ENCODE measurements around the gene BFSP1.

BFSP1 gene

DNA sequence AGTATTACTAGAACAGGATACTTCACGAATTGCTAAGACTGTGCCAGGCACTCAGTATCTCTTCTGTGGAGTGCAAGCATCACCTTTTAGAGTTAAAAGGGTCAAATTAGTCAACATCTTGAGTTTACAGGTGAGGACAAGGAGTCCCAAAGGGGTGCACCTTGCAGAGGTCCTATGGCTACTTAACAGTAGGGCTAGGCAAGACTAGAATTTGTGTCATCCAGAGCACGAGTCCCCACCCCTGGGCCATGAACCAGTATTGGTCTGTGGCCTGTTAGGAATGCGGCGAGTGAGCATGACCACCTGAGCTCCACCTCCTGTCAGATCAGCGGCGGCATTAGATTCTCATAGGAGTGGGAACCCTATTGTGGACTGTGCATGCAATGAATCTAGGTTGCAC, 28.2 kb upstream of the BFSP1 start:
- intact Hi-C loops (cut with DNase I; ENCODE audit: low total_unique reads), result no loop called here
- Histone ChIP-seq H3K27me3 (no peaks in the 10 kb centered on the region), H3K36me3 (no peaks in the 10 kb centered on the region), H3K27ac (peak overlapping the region; percentile 99 to 100), H3K9me3 (no peaks in the 10 kb centered on the region), H3K4me1 (peaks cover 0 to 94% (median 71%) of the 10 kb centered on the region in 4 donors), H3K4me3 (no peak overlapping the region)
- no peak for DNase-seq
- TF ChIP-seq, protein P1, sequence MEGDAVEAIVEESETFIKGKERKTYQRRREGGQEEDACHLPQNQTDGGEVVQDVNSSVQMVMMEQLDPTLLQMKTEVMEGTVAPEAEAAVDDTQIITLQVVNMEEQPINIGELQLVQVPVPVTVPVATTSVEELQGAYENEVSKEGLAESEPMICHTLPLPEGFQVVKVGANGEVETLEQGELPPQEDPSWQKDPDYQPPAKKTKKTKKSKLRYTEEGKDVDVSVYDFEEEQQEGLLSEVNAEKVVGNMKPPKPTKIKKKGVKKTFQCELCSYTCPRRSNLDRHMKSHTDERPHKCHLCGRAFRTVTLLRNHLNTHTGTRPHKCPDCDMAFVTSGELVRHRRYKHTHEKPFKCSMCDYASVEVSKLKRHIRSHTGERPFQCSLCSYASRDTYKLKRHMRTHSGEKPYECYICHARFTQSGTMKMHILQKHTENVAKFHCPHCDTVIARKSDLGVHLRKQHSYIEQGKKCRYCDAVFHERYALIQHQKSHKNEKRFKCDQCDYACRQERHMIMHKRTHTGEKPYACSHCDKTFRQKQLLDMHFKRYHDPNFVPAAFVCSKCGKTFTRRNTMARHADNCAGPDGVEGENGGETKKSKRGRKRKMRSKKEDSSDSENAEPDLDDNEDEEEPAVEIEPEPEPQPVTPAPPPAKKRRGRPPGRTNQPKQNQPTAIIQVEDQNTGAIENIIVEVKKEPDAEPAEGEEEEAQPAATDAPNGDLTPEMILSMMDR (IDR thresholded peaks at IDR 0.05), result no peak

DNA sequence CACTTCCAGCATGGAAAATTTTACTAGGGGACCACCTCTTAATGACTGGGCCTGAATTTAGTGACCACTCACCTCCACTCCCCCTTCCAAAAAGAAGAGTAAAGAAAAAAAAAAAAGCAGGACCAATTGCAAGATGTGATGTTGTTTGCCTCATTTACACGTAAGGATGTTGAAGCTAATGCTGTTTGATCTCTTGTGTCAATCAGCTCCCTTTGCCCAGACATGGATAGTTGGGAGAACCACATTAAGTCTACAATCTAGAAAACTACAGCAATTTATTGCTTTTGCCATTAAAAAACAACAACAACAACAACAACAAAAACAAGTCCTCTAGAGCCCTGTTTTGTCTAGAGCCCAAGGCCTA, 27.7 kb upstream of the BFSP1 start:
- no peak for DNase-seq
- Histone ChIP-seq H3K27ac (peak overlapping the region; percentile 99 to 100), H3K36me3 (no peaks in the 10 kb centered on the region), H3K4me3 (peak overlapping the region; percentile 12 to 39), H3K9me3 (no peaks in the 10 kb centered on the region), H3K27me3 (no peaks in the 10 kb centered on the region), H3K4me1 (peaks cover 0 to 90% (median 71%) of the 10 kb centered on the region in 4 donors)
- intact Hi-C loops (cut with DNase I; ENCODE audit: low total_unique reads), result no loop called here
- TF ChIP-seq, protein P1 (IDR thresholded peaks at IDR 0.05), result no peak

DNA sequence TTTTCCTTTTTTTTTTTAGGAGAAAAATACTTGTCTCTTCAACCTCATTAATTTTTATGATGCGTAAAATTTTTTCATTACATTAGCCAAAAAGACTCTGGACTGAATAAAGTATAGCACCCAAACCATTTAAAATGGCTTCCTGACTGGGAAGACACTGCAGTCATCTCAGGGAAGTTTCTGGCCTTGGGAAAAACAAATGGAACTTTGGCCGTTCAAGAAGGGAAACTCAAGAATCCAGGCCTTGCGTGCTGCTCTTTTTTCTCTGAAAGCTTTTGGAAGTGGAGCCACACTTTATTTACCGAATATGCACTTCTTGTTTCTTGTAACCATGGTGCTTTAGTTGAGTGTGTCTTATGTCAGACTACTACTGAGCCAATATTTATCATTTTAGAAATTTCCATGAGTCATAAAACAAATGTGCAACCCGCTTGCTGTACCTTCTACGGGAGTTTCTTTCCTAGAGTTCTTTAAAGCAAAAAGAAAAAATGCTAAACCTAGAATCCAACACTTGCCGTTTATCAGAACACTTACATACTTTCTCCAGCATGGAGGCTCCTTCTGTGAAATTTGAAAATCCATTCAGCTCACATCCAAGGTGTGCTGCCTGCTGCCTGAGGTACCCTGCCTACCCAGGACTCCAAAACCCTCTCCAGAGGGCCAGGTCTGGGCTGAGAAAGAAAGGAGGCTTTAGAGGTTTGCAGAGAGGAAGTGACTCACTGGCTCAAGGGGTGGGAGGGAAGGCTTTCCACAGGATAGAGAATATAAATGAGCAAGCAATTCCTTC, 27.2 kb upstream of the BFSP1 start:
- peak; percentile 70 to 84 for DNase-seq
- Histone ChIP-seq H3K27me3 (no peaks in the 10 kb centered on the region), H3K27ac (peak overlapping the region; percentile 99 to 100), H3K9me3 (no peaks in the 10 kb centered on the region), H3K36me3 (no peaks in the 10 kb centered on the region), H3K4me3 (peak overlapping the region; percentile 12 to 39), H3K4me1 (peaks cover 0 to 84% (median 67%) of the 10 kb centered on the region in 4 donors)
- intact Hi-C loops (cut with DNase I; ENCODE audit: low total_unique reads), result no loop called here
- TF ChIP-seq, protein P1 (IDR thresholded peaks at IDR 0.05), result peak in 1 of 2 experiments; percentile 7

DNA sequence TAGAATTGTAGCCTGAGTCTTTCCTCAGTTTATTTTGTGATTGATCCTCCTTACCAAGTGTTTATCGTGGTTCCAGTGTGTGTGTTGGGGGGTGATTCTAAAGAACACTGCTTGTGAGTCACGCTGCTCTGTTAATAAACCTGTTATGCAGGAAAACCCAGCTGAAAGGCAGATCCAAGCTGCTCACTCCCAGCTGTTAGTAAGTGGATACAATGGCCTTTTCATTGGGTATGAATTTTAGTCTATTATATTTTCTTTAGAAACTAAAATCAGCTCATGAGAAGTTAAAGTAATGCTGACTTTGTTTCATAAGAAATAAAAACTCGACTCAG, 26.5 kb upstream of the BFSP1 start:
- intact Hi-C loops (cut with DNase I; ENCODE audit: low total_unique reads), result no loop called here
- TF ChIP-seq, protein P1 (IDR thresholded peaks at IDR 0.05), result no peak
- no peaks in the 10 kb centered on the region for H3K27me3 ChIP-seq
- peak overlapping the region; percentile 99 to 100 for H3K27ac ChIP-seq
- H3K36me3 ChIP-seq, result no peaks in the 10 kb centered on the region
- peaks cover 0 to 79% (median 62%) of the 10 kb centered on the region in 4 donors for H3K4me1 ChIP-seq
- peak overlapping the region in 1 of 2 donors; percentile 39 for H3K4me3 ChIP-seq
- no peak for DNase-seq
- H3K9me3 ChIP-seq, result no peaks in the 10 kb centered on the region

DNA sequence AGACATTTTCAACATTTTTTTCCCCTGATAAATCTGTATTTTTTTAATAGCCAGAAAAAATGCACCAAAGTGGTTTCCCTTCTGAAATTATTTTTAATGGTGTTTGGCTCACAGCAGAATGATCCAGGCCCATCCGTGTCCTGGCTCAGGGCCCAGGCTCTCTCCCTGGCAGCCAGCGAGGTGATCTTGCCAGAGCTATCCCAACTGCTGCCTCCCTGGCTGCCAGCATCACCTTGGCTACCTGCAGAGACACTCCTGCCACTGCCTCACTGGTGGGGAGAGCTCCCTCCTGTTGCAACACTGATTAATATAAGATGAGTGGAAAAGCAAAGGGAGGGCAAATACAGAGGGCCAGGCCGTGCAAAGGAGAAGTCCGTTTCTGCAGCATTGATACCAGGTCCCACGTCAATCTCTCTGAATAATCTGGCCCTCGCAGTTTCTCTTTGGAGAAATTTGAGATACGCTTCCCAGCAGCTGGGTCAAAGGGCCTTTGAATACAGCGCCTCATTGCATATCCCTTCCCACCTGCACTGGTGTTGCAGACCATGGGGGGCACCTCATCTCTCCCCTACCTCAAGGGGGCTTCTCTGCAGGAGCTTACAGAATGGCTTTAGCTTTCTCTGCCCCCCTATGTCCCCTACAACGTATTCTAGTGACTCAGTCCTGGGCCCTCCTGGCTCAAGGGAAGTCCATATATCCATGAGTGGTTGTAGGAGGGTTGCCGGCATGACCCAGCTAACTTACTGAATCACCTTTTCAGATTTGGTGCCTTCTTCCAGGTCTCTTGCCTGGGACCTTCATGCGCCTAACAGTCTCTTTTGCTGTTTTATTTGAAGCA, 25.9 kb upstream of the BFSP1 start:
- intact Hi-C loops (cut with DNase I; ENCODE audit: low total_unique reads), result no loop called here
- DNase-seq, result peak; percentile 48 to 83
- TF ChIP-seq, protein P1 (IDR thresholded peaks at IDR 0.05), result no peak
- H3K36me3 ChIP-seq, result no peaks in the 10 kb centered on the region
- no peak overlapping the region for H3K4me3 ChIP-seq
- H3K4me1 ChIP-seq, result peaks cover 0 to 79% (median 63%) of the 10 kb centered on the region in 4 donors
- no peaks in the 10 kb centered on the region for H3K9me3 ChIP-seq
- H3K27ac ChIP-seq, result peak overlapping the region; percentile 99 to 100
- no peaks in the 10 kb centered on the region for H3K27me3 ChIP-seq
